K562 (cell line): ENCODE data around the gene UNC13A. TPM values are rescaled to one million over a fixed set of nuclear protein-coding genes. Genes with fewer than 3 reads are reported as not detected.

Source experiments
- CBX3 ChIP-seq, 2 experiments: IDR thresholded peaks; 1 replicate in 1 of 2; 2 replicates in 1 of 2; pipeline ENCODE4 v1.6.1; 2012; ENCODE audit warnings: inconsistent platforms in 2 of 2, low read length in 2 of 2, borderline replicate concordance in 1 of 2, control low read depth in 1 of 2
- CC2D1A ChIP-seq: fragments of 450-650 bp; IDR thresholded peaks from 2 replicates; pipeline ENCODE4 v1.6.1; 2017; ENCODE audit warnings: mild to moderate bottlenecking
- CHD1 ChIP-seq: fragments of 200-600 bp; sonication (generic); IDR thresholded peaks from one replicate; pipeline ENCODE4 v1.6.1; 2012; ENCODE audit warnings: mild to moderate bottlenecking, moderate library complexity, low read length, inconsistent platforms
- FUS ChIP-seq: fragments of 200-400 bp; formaldehyde crosslinking; optimal IDR thresholded peaks from 2 replicates; pipeline ENCODE3; 2017; ENCODE audit warnings: low read depth, low read length
- HMGN3 ChIP-seq: IDR thresholded peaks from 2 replicates; pipeline ENCODE4 v1.6.1; 2011; ENCODE audit warnings: borderline replicate concordance, low read depth, mild to moderate bottlenecking, mixed read lengths, low read length; ENCODE audit not compliant: insufficient read length; ENCODE audit errors: extremely low read depth
- MAX ChIP-seq: sonication (generic); formaldehyde crosslinking; IDR thresholded peaks from 2 replicates; pipeline ENCODE4 v1.9.0; 2022; ENCODE audit warnings: mild to moderate bottlenecking, missing genetic modification reagents
- MBD2 ChIP-seq: sonication (generic); IDR thresholded peaks from 2 replicates; pipeline ENCODE4 v1.6.1; 2016; ENCODE audit warnings: low read depth, borderline replicate concordance
- NR0B1 ChIP-seq: fragments of 450-650 bp; IDR thresholded peaks from one replicate; pipeline ENCODE4 v1.6.1; 2018; ENCODE audit warnings: mild to moderate bottlenecking, moderate library complexity; ENCODE audit not compliant: partially characterized antibody
- RB1 ChIP-seq: fragments of 450-650 bp; IDR thresholded peaks from 2 replicates; pipeline ENCODE4 v1.6.1; 2017; ENCODE audit warnings: low read depth, mild to moderate bottlenecking
- RCOR1 ChIP-seq, 2 experiments: IDR thresholded peaks; 2 replicates each; pipeline ENCODE4 v1.6.1; 2012; ENCODE audit warnings: low read depth in 2 of 2, low read length in 2 of 2, borderline replicate concordance in 1 of 2, improper control_type of control experiment in 1 of 2
- TFAP4 ChIP-seq: sonication (generic); formaldehyde crosslinking; IDR thresholded peaks from 2 replicates; pipeline ENCODE4 v1.8.0; 2022; ENCODE audit warnings: missing genetic modification reagents, mild to moderate bottlenecking, moderate library complexity, borderline replicate concordance
- XRCC4 ChIP-seq: IDR thresholded peaks from one replicate; pipeline ENCODE4 v1.6.1; 2011; ENCODE audit not compliant: insufficient read depth, insufficient read length; ENCODE audit errors: extremely low read depth
- YY1 ChIP-seq, 3 experiments: IDR thresholded peaks; 2 replicates each; pipeline ENCODE4 v1.6.1; 2011; ENCODE audit warnings: low read length in 2 of 3, mild to moderate bottlenecking in 2 of 3, moderate library complexity in 2 of 3, borderline replicate concordance in 1 of 3, control low read depth in 1 of 3, low read depth in 1 of 3; ENCODE audit not compliant: insufficient read depth in 3 of 3, insufficient replicate concordance in 2 of 3, control insufficient read depth in 1 of 3, insufficient read length in 1 of 3; ENCODE audit errors: extremely low read depth in 1 of 3
- ZKSCAN3 ChIP-seq: fragments of 250-450 bp; sonication (Bioruptor Pico); IDR thresholded peaks from 2 replicates; pipeline ENCODE4 v1.4.0; 2020
- ZNF445 ChIP-seq: fragments of 250-450 bp; sonication (Bioruptor Pico); IDR thresholded peaks from 2 replicates; pipeline ENCODE4 v1.4.0; 2020; ENCODE audit warnings: low read depth, mild to moderate bottlenecking, moderate library complexity
- polyA plus RNA-seq, 8 experiments: library from polyadenylated mRNA; depleted of rRNA in 4 of 8; stranded (reverse) in 5 of 8; unstranded in 3 of 8; fragments of >200 nt; fragmentation: Nextera tagmentation in 2 of 8; fragmentation: Illumina TruSeq in 1 of 8; extraction: Ambion mirVana in 2 of 8; extraction: Trizol in 1 of 8; gene quantifications; 2 replicates each; pipeline versions ENCODE4 v1.2.1 to v1.2.3, GENCODE V29; 2011 to 2014; ENCODE audit warnings: inconsistent platforms in 1 of 8, missing spikeins in 1 of 8
- total RNA-seq, 7 experiments: library from RNA; depleted of rRNA in 6 of 7; stranded (reverse); fragments of >200 nt in 6 of 7; fragmentation: Illumina TruSeq in 2 of 7; extraction: Trizol in 2 of 7; gene quantifications; 2 replicates each; pipeline versions ENCODE4 v1.2.1 to v1.2.3, GENCODE V29; 2011 to 2021; ENCODE audit warnings: low replicate concordance in 1 of 7
- TF ChIP-seq, protein P1 (sequence below): sonication (generic); formaldehyde crosslinking; IDR thresholded peaks from 2 replicates; pipeline ENCODE4 v1.5.0; 2020; ENCODE audit warnings: missing genetic modification reagents

The UNC13A gene
- total and polyA plus RNA-seq, 9 of the 15 experiments (the other 6 are each of a cell fraction or from before 2014, with no cell fraction given): 0.03 to 1.0 (median 0.25) TPM

DNA sequence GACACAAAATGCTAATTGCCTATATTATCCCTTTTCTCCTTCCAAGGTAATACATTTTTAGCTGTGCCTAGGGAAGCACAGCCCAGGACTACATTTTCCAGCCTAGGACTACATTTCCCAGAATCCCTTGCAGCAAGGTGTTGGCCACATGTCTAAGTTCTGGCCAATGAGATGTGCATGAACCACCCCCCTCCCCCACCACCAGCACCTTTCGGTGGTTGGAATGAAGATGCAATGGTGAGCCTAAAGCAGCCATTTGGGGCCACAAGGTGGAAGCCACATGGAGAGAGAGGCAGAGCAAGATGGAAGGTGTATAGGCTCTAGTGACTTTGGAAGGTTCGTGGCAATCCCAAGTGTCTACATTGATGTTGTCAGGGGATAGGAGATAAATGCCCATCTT is 16.2 kb downstream of the UNC13A start (continued):
- TF ChIP-seq FUS: no peak
- TF ChIP-seq MBD2: peak; percentile 75; the same call in 1 of the 2 replicates
- no peak for TF ChIP-seq ZKSCAN3 (CRISPR knock-in tag)
- peak in 1 of 2 experiments; percentile 96; a peak in 2 of 3 replicates for TF ChIP-seq CBX3 (IDR thresholded peaks at IDR 0.05; ENCODE audit: borderline replicate concordance in 1 of 2, low read length in 2 of 2)
- TF ChIP-seq XRCC4: no peak
- no peak for TF ChIP-seq NR0B1
- TF ChIP-seq ZNF445: no peak
- peak; percentile 72 for TF ChIP-seq MAX
- no peak for TF ChIP-seq CC2D1A
- 0 out of 2 replicates have a peak, but pooled peaks have one; percentile 16 for TF ChIP-seq RB1
- peak in 1 of 2 experiments; percentile 32; a peak in 1 of 4 replicates for TF ChIP-seq RCOR1 (IDR thresholded peaks at IDR 0.05; ENCODE audit: borderline replicate concordance in 1 of 2, low read depth in 2 of 2, low read length in 2 of 2)
- TF ChIP-seq, protein P1, sequence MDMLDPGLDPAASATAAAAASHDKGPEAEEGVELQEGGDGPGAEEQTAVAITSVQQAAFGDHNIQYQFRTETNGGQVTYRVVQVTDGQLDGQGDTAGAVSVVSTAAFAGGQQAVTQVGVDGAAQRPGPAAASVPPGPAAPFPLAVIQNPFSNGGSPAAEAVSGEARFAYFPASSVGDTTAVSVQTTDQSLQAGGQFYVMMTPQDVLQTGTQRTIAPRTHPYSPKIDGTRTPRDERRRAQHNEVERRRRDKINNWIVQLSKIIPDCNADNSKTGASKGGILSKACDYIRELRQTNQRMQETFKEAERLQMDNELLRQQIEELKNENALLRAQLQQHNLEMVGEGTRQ: peak; percentile 96
- TF ChIP-seq YY1 (IDR thresholded peaks at IDR 0.05; ENCODE audit: borderline replicate concordance in 1 of 3, control insufficient read depth in 1 of 3, extremely low read depth in 1 of 3, insufficient read depth in 3 of 3, insufficient read length in 1 of 3, insufficient replicate concordance in 2 of 3, low read depth in 1 of 3, low read length in 2 of 3): peak in 1 of 3 experiments; percentile 68
- no peak for TF ChIP-seq HMGN3
- TF ChIP-seq CHD1: no peak
- 0 out of 2 replicates have a peak, but pooled peaks have one; percentile 51 for TF ChIP-seq TFAP4 (CRISPR knock-in tag)
